HG02610 (cell line): ENCODE measurements around the gene CCDC54.

Experiments
- ATAC-seq: cut with Tn5 transposase; IDR thresholded peaks from one replicate; pipeline ENCODE4 v1.9.1; 2021; ENCODE audit warnings: mild to moderate bottlenecking, moderate library complexity; ENCODE audit not compliant: unreplicated experiment

The CCDC54 gene

GRCh38 chr3:107392549-107393165, 15.4 kb downstream of the CCDC54 start:
- ATAC-seq: no peak

- ATAC-seq: no peak
These were observed 17.3 kb downstream of the CCDC54 start for GRCh38 chr3:107394502-107394901.

- no peak for ATAC-seq
These were observed 17.8 kb downstream of the CCDC54 start for GRCh38 chr3:107395066-107395465.

GRCh38 chr3:107401301-107401700, 24.1 kb downstream of the CCDC54 start:
- no peak for ATAC-seq

- ATAC-seq: no peak
These were observed 25.0 kb downstream of the CCDC54 start for GRCh38 chr3:107402214-107402613.

- ATAC-seq: no peak
These were observed 27.7 kb downstream of the CCDC54 start for GRCh38 chr3:107404727-107405469.

- no peak for ATAC-seq
These were observed 30.1 kb downstream of the CCDC54 start for GRCh38 chr3:107407355-107407754.

- no peak for ATAC-seq
These were observed 31.3 kb downstream of the CCDC54 start for GRCh38 chr3:107408513-107408912.

- ATAC-seq: no peak
These were observed 32.1 kb downstream of the CCDC54 start for GRCh38 chr3:107409365-107409764.

GRCh38 chr3:107410606-107411005, 33.4 kb downstream of the CCDC54 start:
- no peak for ATAC-seq

- no peak for ATAC-seq
These were observed 33.8 kb downstream of the CCDC54 start for GRCh38 chr3:107411056-107411455.

GRCh38 chr3:107411779-107412178, 34.5 kb downstream of the CCDC54 start:
- ATAC-seq: no peak

- ATAC-seq: no peak
These were observed 35.1 kb downstream of the CCDC54 start for GRCh38 chr3:107412376-107412775.

GRCh38 chr3:107413264-107413663, 36.0 kb downstream of the CCDC54 start:
- ATAC-seq: no peak

GRCh38 chr3:107414325-107414964, 37.2 kb downstream of the CCDC54 start:
- ATAC-seq: peak; percentile 95

GRCh38 chr3:107416138-107416537, 38.9 kb downstream of the CCDC54 start:
- ATAC-seq: no peak

GRCh38 chr3:107416886-107417285, 39.6 kb downstream of the CCDC54 start:
- ATAC-seq: no peak

GRCh38 chr3:107421170-107421792, 44.0 kb downstream of the CCDC54 start:
- peak; percentile 71 for ATAC-seq

GRCh38 chr3:107421881-107422280, 44.6 kb downstream of the CCDC54 start:
- no peak for ATAC-seq

GRCh38 chr3:107425033-107425432, 47.8 kb downstream of the CCDC54 start:
- ATAC-seq: no peak

GRCh38 chr3:107426223-107426622, 49.0 kb downstream of the CCDC54 start:
- no peak for ATAC-seq
